ENCODE results near the gene LCLAT1. TPM values are rescaled to one million over a fixed set of nuclear protein-coding genes. Genes with fewer than 3 reads are reported as not detected.
"Not testable (repeated sequence)": the region's sequence is repeated elsewhere in the genome, so short reads cannot be mapped to it uniquely, and the experiment has no call there.

The LCLAT1 gene
- total RNA-seq, 1 donor from 2014 or later, result 18.8 TPM

DNA sequence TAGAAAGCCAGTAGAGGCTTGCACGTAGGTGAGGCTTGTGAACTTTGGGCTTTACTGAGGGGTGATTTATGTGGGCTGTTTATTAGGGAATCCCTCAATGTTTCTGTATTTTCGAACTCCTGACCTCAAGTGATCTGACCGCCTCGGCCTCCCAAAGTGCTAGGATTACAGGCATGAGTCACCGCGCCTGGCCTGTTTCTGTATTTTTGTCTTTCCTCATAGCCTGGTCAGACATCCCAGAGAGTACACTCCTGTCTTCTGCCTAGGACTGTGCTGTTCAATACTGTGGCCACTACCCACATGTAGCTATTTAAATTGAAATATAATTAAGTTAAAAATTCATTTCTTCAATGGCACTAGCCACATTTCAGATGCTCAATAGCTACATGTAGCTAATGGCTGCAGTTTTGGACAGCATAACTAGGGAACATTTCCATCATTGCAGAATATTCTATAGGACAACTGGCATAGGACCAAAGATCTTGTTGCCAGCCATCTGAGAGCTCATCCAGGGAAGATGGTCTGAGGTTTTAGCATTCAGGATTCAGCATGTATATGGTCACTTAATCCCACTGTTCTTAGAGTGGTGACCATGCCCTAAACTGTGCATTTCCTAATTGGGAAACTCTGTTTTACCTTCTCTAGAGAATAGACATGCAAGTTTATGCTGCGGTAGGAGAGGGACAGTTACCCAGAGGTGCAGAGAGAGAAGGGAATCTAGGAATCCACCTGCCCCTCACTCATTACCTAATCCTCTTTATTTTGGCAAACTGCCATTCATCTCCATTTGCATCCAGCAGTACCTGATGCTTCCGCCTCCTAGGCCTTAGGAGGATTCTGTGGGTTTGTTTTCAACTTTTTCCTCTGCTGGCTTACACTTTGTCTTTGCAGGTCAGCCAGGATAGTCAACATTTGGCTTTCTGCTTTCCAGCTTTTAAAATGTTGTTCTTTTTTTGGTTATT lies 64.4 kb downstream of the LCLAT1 start:
- Histone ChIP-seq H3K36me3 (ENCODE audit: control insufficient read depth in 3 of 3, insufficient read depth in 3 of 3, low read length in 3 of 3) (no peaks in the 10 kb centered on the region), H3K9ac (ENCODE audit: low read depth in 1 of 3, low read length in 3 of 3) (no peak overlapping the region), H3K4me3 (ENCODE audit: low read length in 3 of 3) (no peak overlapping the region), H3K27ac (ENCODE audit: low read depth, low read length) (peak overlapping the region; percentile 21), H3K27me3 (ENCODE audit: control insufficient read depth in 3 of 3, insufficient read depth in 3 of 3, low read length in 3 of 3) (no peaks in the 10 kb centered on the region), H3K4me1 (ENCODE audit: control insufficient read depth in 3 of 3, insufficient read depth in 3 of 3, low read length in 3 of 3) (peaks cover 25 to 30% (median 25%) of the 10 kb centered on the region in 3 donors), H3K9me3 (ENCODE audit: control insufficient read depth in 3 of 3, low read length in 3 of 3) (no peaks in the 10 kb centered on the region)

GRCh38 chr2:30512243-30512886 lies 65.3 kb downstream of the LCLAT1 start:
- no peaks in the 10 kb centered on the region for H3K27me3 ChIP-seq (ENCODE audit: control insufficient read depth in 3 of 3, insufficient read depth in 3 of 3, low read length in 3 of 3)
- no peaks in the 10 kb centered on the region for H3K36me3 ChIP-seq (ENCODE audit: control insufficient read depth in 3 of 3, insufficient read depth in 3 of 3, low read length in 3 of 3)
- H3K9me3 ChIP-seq (ENCODE audit: control insufficient read depth in 3 of 3, low read length in 3 of 3), result no peaks in the 10 kb centered on the region
- H3K4me1 ChIP-seq (ENCODE audit: control insufficient read depth in 3 of 3, insufficient read depth in 3 of 3, low read length in 3 of 3), result peaks cover 25 to 27% (median 25%) of the 10 kb centered on the region in 3 donors
- H3K27ac ChIP-seq (ENCODE audit: low read depth, low read length), result no peak overlapping the region
- H3K4me3 ChIP-seq (ENCODE audit: low read length in 3 of 3), result no peak overlapping the region
- H3K9ac ChIP-seq (ENCODE audit: low read depth in 1 of 3, low read length in 3 of 3), result no peak overlapping the region

GRCh38 chr2:30513649-30514048 lies 66.6 kb downstream of the LCLAT1 start:
- H3K4me1 ChIP-seq (ENCODE audit: control insufficient read depth in 3 of 3, insufficient read depth in 3 of 3, low read length in 3 of 3), result peaks cover 25 to 27% (median 25%) of the 10 kb centered on the region in 3 donors

GRCh38 chr2:30514134-30514847 lies 67.2 kb downstream of the LCLAT1 start:
- peaks cover 0 to 3% (median 0%) of the 10 kb centered on the region in 3 donors for H3K36me3 ChIP-seq (ENCODE audit: control insufficient read depth in 3 of 3, insufficient read depth in 3 of 3, low read length in 3 of 3)
- no peak overlapping the region for H3K9ac ChIP-seq (ENCODE audit: low read depth in 1 of 3, low read length in 3 of 3)
- peak overlapping the region; percentile 33 for H3K27ac ChIP-seq (ENCODE audit: low read depth, low read length)
- H3K4me3 ChIP-seq (ENCODE audit: low read length in 3 of 3), result no peak overlapping the region
- no peaks in the 10 kb centered on the region for H3K27me3 ChIP-seq (ENCODE audit: control insufficient read depth in 3 of 3, insufficient read depth in 3 of 3, low read length in 3 of 3)
- H3K4me1 ChIP-seq (ENCODE audit: control insufficient read depth in 3 of 3, insufficient read depth in 3 of 3, low read length in 3 of 3), result peaks cover 25 to 27% (median 25%) of the 10 kb centered on the region in 3 donors
- peaks cover 0 to 2% (median 0%) of the 10 kb centered on the region in 3 donors for H3K9me3 ChIP-seq (ENCODE audit: control insufficient read depth in 3 of 3, low read length in 3 of 3)

More at GRCh38 chr2:30513649-30514048, 66.6 kb downstream of the LCLAT1 start:
- H3K36me3 ChIP-seq (ENCODE audit: control insufficient read depth in 3 of 3, insufficient read depth in 3 of 3, low read length in 3 of 3); H3K27ac ChIP-seq (ENCODE audit: low read depth, low read length); H3K9me3 ChIP-seq (ENCODE audit: control insufficient read depth in 3 of 3, low read length in 3 of 3); H3K4me3 ChIP-seq (ENCODE audit: low read length in 3 of 3); H3K27me3 ChIP-seq (ENCODE audit: control insufficient read depth in 3 of 3, insufficient read depth in 3 of 3, low read length in 3 of 3); H3K9ac ChIP-seq (ENCODE audit: low read depth in 1 of 3, low read length in 3 of 3): not testable (repeated sequence)

DNA sequence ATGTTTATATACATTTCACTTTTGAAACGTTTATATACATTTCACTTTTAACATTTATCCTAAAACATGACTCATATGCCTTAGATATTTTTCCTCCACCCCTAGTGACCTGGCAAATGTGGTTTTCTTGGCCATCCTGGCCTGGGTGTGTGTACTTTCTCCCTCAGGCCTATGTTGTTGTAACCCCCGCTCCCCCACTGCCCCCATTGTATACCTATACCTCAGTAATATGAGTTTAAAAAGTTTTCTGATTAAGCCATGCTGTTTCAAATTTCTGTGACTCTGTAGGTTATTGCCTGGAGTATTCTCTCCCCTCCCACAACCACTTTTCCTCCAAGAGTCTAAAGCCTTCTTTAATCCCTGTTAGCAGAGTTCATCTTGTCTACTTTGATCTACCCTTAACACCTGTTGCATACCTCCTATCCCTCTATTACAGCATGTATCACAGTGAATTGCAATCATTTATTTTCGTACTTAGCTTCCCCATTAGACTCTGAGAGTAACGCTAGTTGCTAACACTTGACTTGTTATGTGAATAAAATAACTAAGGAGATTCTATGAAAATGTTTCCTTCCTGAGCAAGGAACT lies 67.9 kb downstream of the LCLAT1 start:
- Histone ChIP-seq H3K4me3 (ENCODE audit: low read length in 3 of 3) (no peak overlapping the region), H3K27me3 (ENCODE audit: control insufficient read depth in 3 of 3, insufficient read depth in 3 of 3, low read length in 3 of 3) (no peaks in the 10 kb centered on the region), H3K9ac (ENCODE audit: low read depth in 1 of 3, low read length in 3 of 3) (no peak overlapping the region), H3K27ac (ENCODE audit: low read depth, low read length) (peak overlapping the region; percentile 33), H3K36me3 (ENCODE audit: control insufficient read depth in 3 of 3, insufficient read depth in 3 of 3, low read length in 3 of 3) (peaks cover 0 to 6% (median 3%) of the 10 kb centered on the region in 3 donors), H3K9me3 (ENCODE audit: control insufficient read depth in 3 of 3, low read length in 3 of 3) (peaks cover 0 to 4% (median 0%) of the 10 kb centered on the region in 3 donors), H3K4me1 (ENCODE audit: control insufficient read depth in 3 of 3, insufficient read depth in 3 of 3, low read length in 3 of 3) (peaks cover 20 to 24% (median 22%) of the 10 kb centered on the region in 3 donors)

GRCh38 chr2:30516166-30516565 lies 69.1 kb downstream of the LCLAT1 start:
- Histone ChIP-seq H3K36me3 (ENCODE audit: control insufficient read depth in 3 of 3, insufficient read depth in 3 of 3, low read length in 3 of 3) (peaks cover 0 to 6% (median 3%) of the 10 kb centered on the region in 3 donors), H3K4me1 (ENCODE audit: control insufficient read depth in 3 of 3, insufficient read depth in 3 of 3, low read length in 3 of 3) (peaks cover 11 to 21% (median 19%) of the 10 kb centered on the region in 3 donors), H3K4me3 (ENCODE audit: low read length in 3 of 3) (no peak overlapping the region), H3K27ac (ENCODE audit: low read depth, low read length) (no peak overlapping the region), H3K9ac (ENCODE audit: low read depth in 1 of 3, low read length in 3 of 3) (no peak overlapping the region), H3K9me3 (ENCODE audit: control insufficient read depth in 3 of 3, low read length in 3 of 3) (peaks cover 0 to 4% (median 0%) of the 10 kb centered on the region in 3 donors), H3K27me3 (ENCODE audit: control insufficient read depth in 3 of 3, insufficient read depth in 3 of 3, low read length in 3 of 3) (no peaks in the 10 kb centered on the region)

- peaks cover 3 to 6% (median 4%) of the 10 kb centered on the region in 3 donors for H3K4me1 ChIP-seq (ENCODE audit: control insufficient read depth in 3 of 3, insufficient read depth in 3 of 3, low read length in 3 of 3)
- no peaks in the 10 kb centered on the region for H3K27me3 ChIP-seq (ENCODE audit: control insufficient read depth in 3 of 3, insufficient read depth in 3 of 3, low read length in 3 of 3)
- peaks cover 0 to 6% (median 3%) of the 10 kb centered on the region in 3 donors for H3K36me3 ChIP-seq (ENCODE audit: control insufficient read depth in 3 of 3, insufficient read depth in 3 of 3, low read length in 3 of 3)
- no peak overlapping the region for H3K27ac ChIP-seq (ENCODE audit: low read depth, low read length)
- no peak overlapping the region for H3K9ac ChIP-seq (ENCODE audit: low read depth in 1 of 3, low read length in 3 of 3)
- peaks cover 0 to 4% (median 0%) of the 10 kb centered on the region in 3 donors for H3K9me3 ChIP-seq (ENCODE audit: control insufficient read depth in 3 of 3, low read length in 3 of 3)
- H3K4me3 ChIP-seq (ENCODE audit: low read length in 3 of 3), result no peak overlapping the region
Observed at GRCh38 chr2:30519796-30520195, 72.8 kb downstream of the LCLAT1 start.

- Histone ChIP-seq H3K9me3 (ENCODE audit: control insufficient read depth in 3 of 3, low read length in 3 of 3) (peaks cover 0 to 4% (median 0%) of the 10 kb centered on the region in 3 donors), H3K27ac (ENCODE audit: low read depth, low read length) (no peak overlapping the region), H3K9ac (ENCODE audit: low read depth in 1 of 3, low read length in 3 of 3) (no peak overlapping the region), H3K27me3 (ENCODE audit: control insufficient read depth in 3 of 3, insufficient read depth in 3 of 3, low read length in 3 of 3) (no peaks in the 10 kb centered on the region), H3K4me3 (ENCODE audit: low read length in 3 of 3) (no peak overlapping the region), H3K36me3 (ENCODE audit: control insufficient read depth in 3 of 3, insufficient read depth in 3 of 3, low read length in 3 of 3) (peaks cover 0 to 6% (median 6%) of the 10 kb centered on the region in 3 donors), H3K4me1 (ENCODE audit: control insufficient read depth in 3 of 3, insufficient read depth in 3 of 3, low read length in 3 of 3) (no peaks in the 10 kb centered on the region)
Observed at GRCh38 chr2:30522421-30522820, 75.4 kb downstream of the LCLAT1 start.

DNA sequence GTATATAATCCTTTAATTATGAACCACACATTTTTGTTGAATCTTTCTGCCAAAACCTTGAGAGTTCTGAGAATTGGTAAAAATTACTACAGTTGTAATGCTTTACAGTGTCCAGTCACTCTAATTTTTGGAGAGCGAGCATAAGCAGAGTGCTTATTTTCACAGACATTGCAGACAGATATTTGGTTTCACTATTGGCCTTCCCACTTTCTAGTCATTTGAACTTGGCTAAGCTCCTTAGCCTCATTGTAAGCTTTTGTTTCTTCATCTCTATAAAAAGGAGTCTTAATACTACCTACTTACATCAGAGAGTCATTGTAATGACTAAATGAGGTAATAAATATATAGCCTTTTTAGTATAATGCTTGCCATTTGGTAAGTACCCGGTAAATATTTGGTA lies 80.4 kb downstream of the LCLAT1 start:
- Histone ChIP-seq H3K36me3 (ENCODE audit: control insufficient read depth in 3 of 3, insufficient read depth in 3 of 3, low read length in 3 of 3) (peaks cover 0 to 2% (median 0%) of the 10 kb centered on the region in 3 donors), H3K9me3 (ENCODE audit: control insufficient read depth in 3 of 3, low read length in 3 of 3) (no peaks in the 10 kb centered on the region), H3K9ac (ENCODE audit: low read depth in 1 of 3, low read length in 3 of 3) (no peak overlapping the region), H3K4me1 (ENCODE audit: control insufficient read depth in 3 of 3, insufficient read depth in 3 of 3, low read length in 3 of 3) (peaks cover 8 to 14% (median 11%) of the 10 kb centered on the region in 3 donors), H3K27ac (ENCODE audit: low read depth, low read length) (no peak overlapping the region), H3K27me3 (ENCODE audit: control insufficient read depth in 3 of 3, insufficient read depth in 3 of 3, low read length in 3 of 3) (no peaks in the 10 kb centered on the region), H3K4me3 (ENCODE audit: low read length in 3 of 3) (no peak overlapping the region)
